LNCaP clone FGC (cell line): ENCODE measurements around the gene SAA2.

Source experiments
- DNase-seq: peaks from one replicate; pipeline ENCODE4 v3.0.0-alpha.2; 2011; ENCODE audit warnings: low read depth
- H3K4me3 ChIP-seq: 2 replicates; pipeline ENCODE4 v1.5.1; 2011; ENCODE audit warnings: mild to moderate bottlenecking, low read depth, low read length, control low read depth
- CTCF ChIP-seq: IDR thresholded peaks from 2 replicates; pipeline ENCODE4 v1.5.1; 2012; ENCODE audit warnings: mild to moderate bottlenecking; ENCODE audit not compliant: control insufficient read depth, insufficient read depth; ENCODE audit errors: extremely low read depth

SAA2 gene

DNA sequence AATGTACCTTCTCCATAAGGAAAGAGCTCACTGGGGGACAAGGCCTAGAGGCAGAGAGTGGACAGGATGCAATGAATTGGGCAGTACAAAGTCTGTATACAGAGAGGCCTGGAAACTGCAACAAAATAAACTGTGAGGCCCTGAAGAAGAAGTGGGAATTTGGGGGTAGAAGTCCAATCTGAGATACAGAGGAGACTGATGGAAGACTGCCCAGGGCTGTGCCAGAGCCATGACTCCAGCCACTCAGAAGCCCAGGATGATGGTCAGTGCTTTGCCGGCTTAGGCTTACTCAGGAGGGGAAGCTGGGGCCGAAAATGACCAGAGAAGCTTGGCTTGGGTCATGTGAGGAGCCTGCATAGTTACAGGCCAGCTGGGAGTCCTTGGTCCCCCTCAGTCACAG is 17.6 kb downstream of the SAA2 start:
- DNase-seq = no peak
- no peak for TF ChIP-seq CTCF
- no peak overlapping the region for H3K4me3 ChIP-seq

GRCh38 chr11:18229501-18229900 is 19.0 kb downstream of the SAA2 start:
- TF ChIP-seq CTCF = no peak
- DNase-seq = no peak
- H3K4me3 ChIP-seq = no peak overlapping the region

DNA sequence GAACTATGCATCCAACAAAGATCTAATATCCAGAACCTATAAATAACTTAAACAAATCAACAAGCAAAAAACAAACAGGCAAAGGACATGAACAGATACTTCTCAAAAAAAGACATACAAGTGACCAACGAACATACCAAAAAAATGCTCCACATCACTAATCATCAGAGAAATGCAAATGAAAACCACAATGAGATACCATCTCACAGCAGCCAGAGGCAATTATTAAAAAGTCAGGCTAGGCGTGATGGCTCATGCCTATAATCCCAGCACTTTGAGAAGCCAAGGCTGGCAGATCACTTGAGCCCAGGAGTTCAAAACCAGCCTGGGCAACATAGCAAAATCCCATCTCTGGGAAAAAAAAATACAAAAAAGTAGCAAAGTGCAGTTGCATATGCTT is 22.6 kb downstream of the SAA2 start:
- DNase-seq = no peak
- no peak overlapping the region for H3K4me3 ChIP-seq
- no peak for TF ChIP-seq CTCF

DNA sequence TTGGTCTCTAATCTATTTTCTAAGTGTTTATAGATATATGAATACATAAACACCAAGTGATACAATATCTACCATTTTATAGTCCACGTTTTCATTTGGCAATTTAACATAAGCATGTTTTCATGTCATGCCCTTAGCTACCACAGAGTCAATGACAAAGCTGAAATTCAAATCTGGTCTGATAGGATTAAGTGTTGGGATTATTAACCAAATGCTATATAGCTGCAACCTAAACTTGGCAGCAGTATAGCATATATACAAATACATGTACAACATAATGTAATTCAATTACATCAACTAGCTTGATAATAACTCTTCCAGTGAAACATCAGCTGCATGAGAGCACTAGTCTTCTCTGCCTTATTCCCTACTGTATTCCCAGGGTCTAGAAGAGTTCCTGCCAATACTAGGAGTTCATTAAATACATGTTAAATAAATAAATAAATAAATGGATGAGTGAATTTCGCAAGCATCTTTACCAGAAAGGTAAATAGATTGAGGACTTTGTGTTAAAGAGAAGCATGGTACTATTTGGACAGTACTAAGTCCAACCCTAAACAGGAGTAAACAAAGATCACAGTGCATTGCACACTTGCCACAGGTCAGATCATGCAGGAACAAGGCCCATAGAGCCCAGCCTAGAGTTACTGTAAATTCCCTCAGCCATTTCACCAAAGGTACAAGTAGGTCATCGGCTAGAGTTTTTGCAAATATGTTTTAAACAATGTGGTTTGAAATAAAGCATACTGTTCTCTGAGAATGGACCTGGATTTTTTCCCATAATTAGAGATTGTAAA is 24.7 kb downstream of the SAA2 start:
- DNase-seq = peak; percentile 59
- no peak for TF ChIP-seq CTCF

DNA sequence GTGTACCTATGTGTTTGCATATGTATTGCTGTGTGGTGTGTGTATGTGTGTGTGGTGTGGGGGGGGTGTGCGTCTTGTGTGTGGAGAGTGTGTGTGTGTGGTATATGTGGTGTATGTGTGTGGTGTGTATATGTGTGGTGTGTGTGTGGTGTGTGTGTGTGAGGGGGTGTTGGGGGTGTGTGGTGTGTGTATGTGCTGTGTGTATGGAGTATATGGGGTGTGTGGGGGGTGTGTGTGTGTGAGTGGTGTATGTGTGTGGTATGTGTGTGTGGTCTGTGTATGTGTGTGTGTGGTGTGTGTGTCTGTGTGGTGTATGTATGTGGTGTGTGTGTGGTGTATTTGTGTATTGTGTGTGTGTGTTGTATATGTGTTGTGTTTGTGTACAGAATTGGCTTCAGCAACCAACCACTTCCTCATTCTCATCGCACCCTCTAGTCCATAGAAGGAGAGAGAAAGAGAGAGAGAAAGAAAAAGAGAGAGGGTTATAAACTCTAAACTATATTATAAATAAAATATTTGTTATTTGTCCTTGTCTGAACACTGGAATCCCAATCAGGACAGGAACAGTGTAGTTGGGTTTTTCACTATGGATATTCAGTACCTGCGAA is 25.6 kb downstream of the SAA2 start:
- no peak for TF ChIP-seq CTCF
- no peak overlapping the region for H3K4me3 ChIP-seq
- no peak for DNase-seq

More for the DNA sequence above, 24.7 kb downstream of the SAA2 start:
- no peak overlapping the region for H3K4me3 ChIP-seq

DNA sequence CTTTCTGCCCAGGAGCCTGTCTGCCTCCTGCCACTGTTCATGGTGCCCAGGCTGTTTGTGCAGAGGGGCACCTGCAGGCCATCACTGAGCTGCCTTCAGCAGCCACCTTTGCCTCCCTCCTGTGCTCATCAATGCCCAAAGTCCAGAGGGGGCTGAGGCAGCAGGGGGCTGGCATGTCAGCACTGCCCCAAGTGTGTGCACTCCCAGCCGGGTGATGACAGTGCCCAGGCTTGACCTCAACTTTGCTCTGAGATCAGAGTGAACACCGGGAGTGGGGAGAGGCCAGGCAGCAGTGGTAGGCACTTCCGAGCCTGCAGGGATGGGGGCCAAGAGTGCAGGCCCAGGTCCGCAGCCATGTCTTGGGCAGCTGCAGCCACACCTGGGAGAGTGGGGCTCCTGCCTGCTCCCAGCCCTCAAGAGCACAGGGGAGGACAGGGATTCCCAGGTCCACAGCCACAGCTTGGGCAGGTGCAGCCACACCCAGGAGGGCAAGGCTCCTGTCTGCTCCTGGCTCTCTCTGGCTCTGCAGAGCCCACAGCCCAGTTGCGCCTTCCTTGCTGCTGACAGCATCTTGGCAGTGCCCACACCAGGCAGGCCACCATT is 27.1 kb downstream of the SAA2 start:
- no peak overlapping the region for H3K4me3 ChIP-seq
- TF ChIP-seq CTCF = no peak
- DNase-seq = no peak
